ENCODE data around the gene ANKH. TPM values are rescaled to one million over a fixed set of nuclear protein-coding genes. Genes with fewer than 3 reads are reported as not detected.

Gene ANKH
- total RNA-seq, 4 donors from 2014 or later = 31.2 to 55.2 (median 34.7) TPM

GRCh38 chr5:14855366-14855765 lies 16.2 kb downstream of the ANKH start:
- no peak for TF ChIP-seq CTCF (IDR thresholded peaks at IDR 0.05)
- no peak for TF ChIP-seq POLR2A (IDR thresholded peaks at IDR 0.05)
- no peaks in the 10 kb centered on the region for H3K9me3 ChIP-seq
- 95% methylated on average over 1 of the region's 1 CpG for WGBS, 2 donors
- no peaks in the 10 kb centered on the region for H3K36me3 ChIP-seq
- no peak overlapping the region for H3K4me3 ChIP-seq (replicated peaks in 1 of 3)
- intact Hi-C loops (cut with DNase I) = no loop called here
- no peak overlapping the region for H3K27ac ChIP-seq
- H3K4me1 ChIP-seq = peaks cover 0 to 7% of the 10 kb centered on the region in 2 donors
- no peak for DNase-seq
- H3K27me3 ChIP-seq = no peaks in the 10 kb centered on the region

DNA sequence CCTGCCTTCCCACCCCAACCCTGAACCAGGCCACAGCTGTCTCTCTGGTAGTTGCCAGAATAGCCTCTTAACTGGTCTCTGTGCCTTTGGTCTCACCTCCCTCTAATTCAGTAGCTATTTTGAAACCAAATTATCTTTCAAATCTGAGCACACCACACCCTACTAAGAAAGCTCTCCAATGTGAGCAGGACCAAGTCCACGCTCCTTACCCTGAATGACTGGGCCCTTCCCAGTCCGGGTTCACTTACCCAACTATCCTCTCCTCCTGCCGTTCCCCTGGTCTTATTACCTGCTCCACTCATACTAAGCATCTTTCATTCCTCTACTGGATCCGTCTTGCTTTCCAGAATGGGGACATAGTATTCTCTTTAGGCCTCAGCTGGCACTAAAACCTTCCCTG lies 16.8 kb downstream of the ANKH start:
- TF ChIP-seq CTCF (IDR thresholded peaks at IDR 0.05) (no peak), POLR2A (IDR thresholded peaks at IDR 0.05) (no peak)
- Histone ChIP-seq H3K36me3 (no peaks in the 10 kb centered on the region), H3K4me1 (peaks cover 0 to 1% of the 10 kb centered on the region in 2 donors), H3K9me3 (no peaks in the 10 kb centered on the region), H3K4me3 (replicated peaks in 1 of 3) (no peak overlapping the region), H3K27ac (no peak overlapping the region), H3K27me3 (no peaks in the 10 kb centered on the region)
- intact Hi-C loops (cut with DNase I) = no loop called here
- WGBS, 2 donors = 97 to 98% methylated on average over 4 of the region's 4 CpGs
- DNase-seq = no peak

GRCh38 chr5:14853685-14854084 lies 17.9 kb downstream of the ANKH start:
- intact Hi-C loops (cut with DNase I) = no loop called here
- Histone ChIP-seq H3K4me1 (no peaks in the 10 kb centered on the region), H3K27me3 (no peaks in the 10 kb centered on the region), H3K4me3 (replicated peaks in 1 of 3) (no peak overlapping the region), H3K9me3 (no peaks in the 10 kb centered on the region), H3K27ac (no peak overlapping the region), H3K36me3 (no peaks in the 10 kb centered on the region)
- TF ChIP-seq CTCF (IDR thresholded peaks at IDR 0.05) (no peak), POLR2A (IDR thresholded peaks at IDR 0.05) (no peak)
- no peak for DNase-seq
- WGBS, 2 donors = 93 to 95% methylated on average over 4 of the region's 4 CpGs

- H3K4me1 ChIP-seq = no peaks in the 10 kb centered on the region
- H3K27me3 ChIP-seq = no peaks in the 10 kb centered on the region
- no peak for TF ChIP-seq POLR2A (IDR thresholded peaks at IDR 0.05)
- no peak for TF ChIP-seq CTCF (IDR thresholded peaks at IDR 0.05)
- 93% methylated on average over 6 of the region's 6 CpGs for WGBS, 2 donors
- H3K36me3 ChIP-seq = no peaks in the 10 kb centered on the region
- no peaks in the 10 kb centered on the region for H3K9me3 ChIP-seq
- no peak overlapping the region for H3K27ac ChIP-seq
- DNase-seq = no peak
- H3K4me3 ChIP-seq (replicated peaks in 1 of 3) = no peak overlapping the region
- intact Hi-C loops (cut with DNase I) = no loop called here
Measured at GRCh38 chr5:14852779-14853178, 18.8 kb downstream of the ANKH start.

- intact Hi-C loops (cut with DNase I) = no loop called here
- no peaks in the 10 kb centered on the region for H3K27me3 ChIP-seq
- H3K9me3 ChIP-seq = no peaks in the 10 kb centered on the region
- no peak overlapping the region for H3K27ac ChIP-seq
- DNase-seq = no peak
- no peak overlapping the region for H3K4me3 ChIP-seq (replicated peaks in 1 of 3)
- no peaks in the 10 kb centered on the region for H3K36me3 ChIP-seq
- H3K4me1 ChIP-seq = no peaks in the 10 kb centered on the region
- no peak for TF ChIP-seq POLR2A (IDR thresholded peaks at IDR 0.05)
Measured at GRCh38 chr5:14851999-14852526, 19.5 kb downstream of the ANKH start.

DNA sequence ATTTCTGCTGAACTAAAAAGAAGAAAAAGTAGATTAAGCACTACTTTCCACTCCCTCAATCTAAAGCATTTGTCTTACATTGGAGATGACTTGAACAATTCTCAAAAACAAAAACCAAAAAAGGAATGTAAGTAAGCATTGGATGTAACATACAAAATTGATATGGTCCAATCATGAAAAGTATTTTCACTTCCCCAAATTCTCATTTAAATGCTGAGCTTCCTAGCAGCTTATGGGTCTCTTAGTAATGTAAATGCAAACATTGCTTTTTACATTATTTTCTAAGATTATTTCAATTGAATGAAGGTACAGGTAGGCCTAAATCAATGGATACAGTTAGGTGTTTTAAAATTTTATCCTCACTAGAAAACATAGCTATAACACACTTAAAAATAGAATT lies 20.0 kb downstream of the ANKH start:
- no peak for DNase-seq
- intact Hi-C loops (cut with DNase I) = no loop called here
- Histone ChIP-seq H3K36me3 (no peaks in the 10 kb centered on the region), H3K27me3 (no peaks in the 10 kb centered on the region), H3K9me3 (no peaks in the 10 kb centered on the region), H3K4me1 (no peaks in the 10 kb centered on the region), H3K4me3 (replicated peaks in 1 of 3) (no peak overlapping the region), H3K27ac (no peak overlapping the region)
- TF ChIP-seq POLR2A (IDR thresholded peaks at IDR 0.05) = no peak
